PC-9 (cell line): Measurements from ENCODE around the gene SERINC5. TPM values are rescaled to one million over a fixed set of nuclear protein-coding genes. Genes with fewer than 3 reads are reported as not detected.

Source experiments
- BruUV-seq: library from RNA; stranded (reverse); fragments of 400-500 nt; replicated peaks from 2 replicates; lab custom pipeline; 2021; lab: Mats Ljungman, UMichigan
- CTCF ChIA-PET: fragments of 300-600 bp; sonication (Branson Sonifier 250); formaldehyde crosslinking; loops from one replicate; lab custom pipeline; 2022; ENCODE audit warnings: antibody characterized with exemption; lab: Charles Lee
- POLR2A ChIA-PET: fragments of 300-600 bp; sonication (Branson Sonifier 250); formaldehyde crosslinking; loops from one replicate; lab custom pipeline; 2022; ENCODE audit warnings: antibody characterized with exemption; ENCODE audit not compliant: unreplicated experiment; lab: Charles Lee
- DNase-seq, 2 experiments: peaks; one replicate each; pipeline versions ENCODE4 v3.0.0 to v3.0.0-alpha.2; 2015 to 2022; ENCODE audit warnings: mixed read lengths in 1 of 2
- H2AFZ ChIP-seq: fragments of 200-600 bp; sonication (generic); 2 replicates; pipeline ENCODE4 v1.8.1; 2017; ENCODE audit warnings: antibody characterized with exemption
- H3F3A ChIP-seq: fragments of 200-600 bp; sonication (generic); 2 replicates; pipeline ENCODE4 v1.8.1; 2017; ENCODE audit warnings: antibody characterized with exemption, mild to moderate bottlenecking, low read depth; ENCODE audit not compliant: insufficient read depth
- H3K27ac ChIP-seq: fragments of 200-600 bp; sonication (generic); 2 replicates; pipeline ENCODE4 v1.6.1; 2016; ENCODE audit warnings: mixed run types
- H3K27me3 ChIP-seq: fragments of 200-600 bp; sonication (generic); 2 replicates; pipeline ENCODE4 v1.6.1; 2016; ENCODE audit warnings: low read depth, mixed run types; ENCODE audit not compliant: insufficient read depth
- H3K36me3 ChIP-seq: fragments of 200-600 bp; sonication (generic); 2 replicates; pipeline ENCODE4 v1.6.1; 2016; ENCODE audit warnings: low read depth, mixed run types
- H3K4me1 ChIP-seq: fragments of 200-600 bp; sonication (generic); replicated peaks from 2 replicates; pipeline ENCODE4 v1.6.1; 2016; ENCODE audit warnings: mixed run types; ENCODE audit not compliant: insufficient read depth
- H3K4me2 ChIP-seq: fragments of 200-600 bp; sonication (generic); 2 replicates; pipeline ENCODE4 v1.6.1; 2017; ENCODE audit warnings: mixed run types
- H3K4me3 ChIP-seq: fragments of 200-600 bp; sonication (generic); 2 replicates; pipeline ENCODE4 v1.6.1; 2016; ENCODE audit warnings: mixed run types
- H3K79me2 ChIP-seq: fragments of 200-600 bp; sonication (generic); 2 replicates; pipeline ENCODE4 v1.6.1; 2017; ENCODE audit warnings: low read depth, mixed run types
- H3K9me2 ChIP-seq: fragments of 200-600 bp; sonication (generic); 2 replicates; pipeline ENCODE4 v1.8.1; 2017; ENCODE audit warnings: mild to moderate bottlenecking; ENCODE audit not compliant: insufficient read depth
- H3K9me3 ChIP-seq: fragments of 200-600 bp; sonication (generic); 2 replicates; pipeline ENCODE4 v1.8.1; 2016; ENCODE audit warnings: low read depth; ENCODE audit not compliant: insufficient read depth
- H4K20me1 ChIP-seq: fragments of 200-600 bp; sonication (generic); 2 replicates; pipeline ENCODE4 v1.8.1; 2017; ENCODE audit not compliant: insufficient read depth
- CTCF ChIP-seq: fragments of 200-600 bp; sonication (generic); conservative IDR thresholded peaks from 2 replicates; pipeline ENCODE4 v1.6.1; 2017; ENCODE audit warnings: mixed run types, antibody characterized with exemption, mild to moderate bottlenecking, moderate library complexity
- EZH2 ChIP-seq: fragments of 200-600 bp; sonication (generic); IDR thresholded peaks from 2 replicates; pipeline ENCODE4 v1.8.0; 2017; ENCODE audit warnings: antibody characterized with exemption, low read depth
- intact Hi-C: fragments of 100-400 bp; cut with micrococcal nuclease; formaldehyde crosslinking; loops from one replicate; pipeline ENCODE4 v1.10.0; 2022; ENCODE audit not compliant: unreplicated experiment
- total RNA-seq: library from RNA; stranded (reverse); gene quantifications from 2 replicates; pipeline ENCODE4 v1.2.3, GENCODE V29; 2021

SERINC5 gene
- total RNA-seq, 1 experiment from 2014 or later, result 68.8 TPM

- Histone ChIP-seq H3K4me3 (no peak overlapping the region), H3K9me3 (no peaks in the 10 kb centered on the region), H3K27ac (no peak overlapping the region), H4K20me1 (no peaks in the 10 kb centered on the region), H3K4me1 (peaks cover 13% of the 10 kb centered on the region), H3K27me3 (no peaks in the 10 kb centered on the region), H3F3A (no peaks in the 10 kb centered on the region; the same call in 1 of the 2 replicates), H3K9me2 (no peaks in the 10 kb centered on the region), H3K4me2 (no peak overlapping the region), H2AFZ (no peak overlapping the region), H3K79me2 (peaks cover 97% of the 10 kb centered on the region), H3K36me3 (peaks cover 13% of the 10 kb centered on the region; the same call in 1 of the 2 replicates)
- no peak for DNase-seq
- no peak for TF ChIP-seq EZH2
- TF ChIP-seq CTCF, result no peak
- ChIA-PET CTCF (no interaction called here), POLR2A (no interaction called here)
- intact Hi-C loops, result no loop called here
- BruUV-seq, result no TSS peak
Observed at GRCh38 chr5:80208381-80208780, 47.5 kb downstream of the SERINC5 start.

- Histone ChIP-seq H3F3A (no peaks in the 10 kb centered on the region; the same call in 1 of the 2 replicates), H3K9me2 (no peaks in the 10 kb centered on the region), H3K9me3 (no peaks in the 10 kb centered on the region), H3K79me2 (peaks cover 94% of the 10 kb centered on the region), H3K27me3 (no peaks in the 10 kb centered on the region), H3K27ac (no peak overlapping the region), H4K20me1 (no peaks in the 10 kb centered on the region), H3K4me3 (no peak overlapping the region), H3K4me2 (no peak overlapping the region), H3K4me1 (peaks cover 8% of the 10 kb centered on the region), H3K36me3 (peaks cover 14% of the 10 kb centered on the region; the same call in 1 of the 2 replicates), H2AFZ (no peak overlapping the region)
- intact Hi-C loops, result no loop called here
- ChIA-PET CTCF (no interaction called here), POLR2A (interaction anchor here (0.7 kb wide), 1 partner anchor 21 kb away, joined by 4 read pairs; no protein-coding TSS in a partner anchor)
- TF ChIP-seq EZH2 (no peak), CTCF (no peak)
- BruUV-seq, result no TSS peak
- DNase-seq, result no peak
Observed at GRCh38 chr5:80207832-80208231, 48.0 kb downstream of the SERINC5 start.

GRCh38 chr5:80206282-80206681, 49.6 kb downstream of the SERINC5 start:
- no TSS peak for BruUV-seq
- Histone ChIP-seq H3F3A (no peaks in the 10 kb centered on the region; the same call in 1 of the 2 replicates), H3K27ac (peak overlapping the region; percentile 56), H3K9me2 (no peaks in the 10 kb centered on the region), H3K79me2 (peaks cover 94% of the 10 kb centered on the region), H4K20me1 (no peaks in the 10 kb centered on the region), H2AFZ (no peak overlapping the region), H3K9me3 (no peaks in the 10 kb centered on the region), H3K4me3 (no peak overlapping the region), H3K4me2 (no peak overlapping the region), H3K27me3 (no peaks in the 10 kb centered on the region), H3K4me1 (no peaks in the 10 kb centered on the region; the same call in 1 of the 2 replicates), H3K36me3 (peaks cover 14% of the 10 kb centered on the region; the same call in 1 of the 2 replicates)
- TF ChIP-seq EZH2, result no peak
- CTCF ChIA-PET, result no interaction called here
- DNase-seq, result no peak
- intact Hi-C loops, result no loop called here
- POLR2A ChIA-PET, result no interaction called here

- ChIA-PET CTCF (no interaction called here), POLR2A (interaction anchor here (0.6 kb wide), 1 partner anchor 20 kb away, joined by 5 read pairs; no protein-coding TSS in a partner anchor)
- Histone ChIP-seq H3K9me2 (no peaks in the 10 kb centered on the region), H3K27ac (peak overlapping the region; percentile 56), H3K36me3 (peaks cover 13% of the 10 kb centered on the region; the same call in 1 of the 2 replicates), H3K4me3 (no peak overlapping the region), H3K27me3 (no peaks in the 10 kb centered on the region), H3K79me2 (peaks cover 93% of the 10 kb centered on the region), H3K4me2 (no peak overlapping the region), H4K20me1 (no peaks in the 10 kb centered on the region), H3K9me3 (no peaks in the 10 kb centered on the region), H2AFZ (no peak overlapping the region), H3F3A (no peaks in the 10 kb centered on the region; the same call in 1 of the 2 replicates), H3K4me1 (no peaks in the 10 kb centered on the region; the same call in 1 of the 2 replicates)
- BruUV-seq, result no TSS peak
- intact Hi-C loops, result no loop called here
- no peak for DNase-seq
- TF ChIP-seq EZH2 (no peak), CTCF (no peak)
Observed at GRCh38 chr5:80205846-80206245, 50.0 kb downstream of the SERINC5 start.
